Choroid plexus epithelial cell (primary cell): Measurements from ENCODE around the gene ZDHHC9.

Experiments used
- DNase-seq: peaks from one replicate; pipeline ENCODE4 v3.0.0-alpha.2; 2010; ENCODE audit warnings: low read depth
- H3K4me3 ChIP-seq: 2 replicates; pipeline ENCODE4 v1.5.1; 2011; ENCODE audit warnings: low read depth, mild to moderate bottlenecking, control low read depth, low read length, moderate library complexity
- CTCF ChIP-seq: conservative IDR thresholded peaks from 2 replicates; pipeline ENCODE4 v1.5.1; 2011; ENCODE audit warnings: low read depth, mild to moderate bottlenecking, control low read depth, inconsistent platforms, low read length, moderate library complexity

The ZDHHC9 gene

GRCh38 chrX:129791961-129792570, 51.6 kb downstream of the ZDHHC9 start:
- TF ChIP-seq CTCF, result no peak
- no peak for DNase-seq
- H3K4me3 ChIP-seq, result no peak overlapping the region

GRCh38 chrX:129791336-129791735, 52.4 kb downstream of the ZDHHC9 start:
- no peak for TF ChIP-seq CTCF
- DNase-seq, result no peak

DNA sequence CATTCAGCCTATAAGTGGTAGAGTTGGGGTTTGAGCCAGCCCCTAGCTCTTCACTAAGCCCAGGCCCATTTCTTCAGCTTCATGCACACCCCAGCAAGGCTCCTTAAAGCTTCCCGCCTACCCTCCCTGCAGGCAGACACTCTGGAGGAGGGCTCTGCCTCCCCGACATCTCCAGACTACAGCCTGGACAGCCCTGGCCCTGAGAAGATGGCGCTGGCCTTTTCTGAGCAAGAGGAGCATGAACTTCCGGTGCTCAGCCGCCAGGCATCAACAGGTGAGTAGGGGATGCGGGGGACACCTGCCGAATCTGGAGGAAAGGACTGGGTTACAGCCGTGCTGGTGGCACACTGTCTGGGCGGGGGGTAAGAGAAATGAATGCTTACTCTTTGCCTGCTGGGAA, 52.9 kb downstream of the ZDHHC9 start:
- H3K4me3 ChIP-seq, result no peak overlapping the region
- DNase-seq, result no peak
- TF ChIP-seq CTCF, result no peak

More at GRCh38 chrX:129791336-129791735, 52.4 kb downstream of the ZDHHC9 start:
- no peak overlapping the region for H3K4me3 ChIP-seq

DNA sequence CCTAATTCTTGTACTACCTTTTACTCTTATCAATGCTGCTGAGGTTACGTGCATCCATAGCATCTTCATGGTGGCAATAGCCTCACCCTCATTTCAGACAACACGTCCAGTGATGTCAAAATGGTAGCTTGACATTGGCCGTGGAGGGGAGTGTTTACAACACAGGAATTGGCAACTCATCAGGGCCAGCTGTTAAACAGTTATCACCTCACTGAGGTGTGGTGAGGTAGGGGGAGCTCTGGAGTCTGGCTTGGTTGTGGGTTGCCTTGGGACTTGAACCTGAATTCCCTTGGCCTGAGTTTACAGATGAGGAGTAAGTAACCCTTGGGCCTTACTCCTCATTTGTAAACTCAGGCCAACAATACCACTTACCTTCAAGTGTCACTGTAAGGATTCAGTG, 53.5 kb downstream of the ZDHHC9 start:
- H3K4me3 ChIP-seq, result no peak overlapping the region
- TF ChIP-seq CTCF, result no peak
- no peak for DNase-seq

DNA sequence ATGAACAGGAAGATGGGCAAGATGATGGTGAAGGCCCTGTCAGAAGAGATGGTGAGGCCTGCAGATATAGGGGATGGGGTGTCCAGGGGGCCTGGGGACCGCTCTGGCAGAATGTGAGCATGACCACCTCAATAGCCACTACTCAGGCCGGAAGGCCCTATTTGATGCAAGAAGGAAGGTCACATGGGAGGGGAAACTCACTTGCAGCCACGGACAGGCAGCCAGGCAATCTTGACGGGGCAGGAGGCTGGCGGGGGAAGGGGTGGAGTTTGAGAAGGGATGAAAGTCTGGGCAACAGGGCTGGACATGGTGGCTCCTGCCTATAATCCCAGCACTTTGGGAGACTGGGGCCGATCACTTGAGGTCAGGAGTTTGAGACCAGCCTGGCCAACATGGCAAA, 55.2 kb downstream of the ZDHHC9 start:
- no peak for TF ChIP-seq CTCF
- DNase-seq, result no peak

DNA sequence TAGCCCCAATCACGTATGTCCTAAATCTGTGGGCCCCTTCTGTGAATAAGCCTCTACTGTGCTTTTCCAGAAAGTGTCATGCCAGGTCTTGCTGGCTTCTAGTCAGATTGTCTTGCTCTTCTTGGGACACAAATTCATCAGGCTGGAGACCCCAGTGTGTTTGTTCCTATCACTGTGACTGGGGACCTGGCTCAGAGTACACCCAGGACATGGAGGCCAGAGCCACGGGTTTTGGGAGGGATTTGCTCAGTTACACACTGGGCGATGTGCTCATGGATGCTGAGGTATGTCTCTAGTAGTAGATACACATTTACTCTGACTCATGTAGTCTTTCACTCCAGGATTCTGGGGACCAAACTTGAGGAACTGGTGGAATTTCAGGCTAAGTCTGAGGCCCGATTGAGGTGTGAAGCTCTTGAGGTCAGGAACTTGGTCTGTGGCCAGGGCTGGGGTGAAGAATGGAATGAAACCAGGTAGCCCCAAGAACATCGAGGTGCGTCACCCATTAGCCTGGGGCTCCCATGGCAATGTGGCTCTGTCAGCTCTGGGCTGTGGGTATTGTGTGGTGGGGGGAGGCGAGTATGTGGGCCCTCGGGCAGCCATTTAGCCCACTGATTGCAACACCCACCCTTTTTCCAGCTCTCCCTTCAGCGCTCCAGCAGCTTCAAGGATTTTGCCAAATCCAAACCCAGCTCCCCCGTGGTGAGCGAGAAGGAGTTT, 56.2 kb downstream of the ZDHHC9 start:
- H3K4me3 ChIP-seq, result no peak overlapping the region
- no peak for TF ChIP-seq CTCF
- no peak for DNase-seq

More for the DNA sequence above, 55.2 kb downstream of the ZDHHC9 start:
- H3K4me3 ChIP-seq, result no peak overlapping the region

DNA sequence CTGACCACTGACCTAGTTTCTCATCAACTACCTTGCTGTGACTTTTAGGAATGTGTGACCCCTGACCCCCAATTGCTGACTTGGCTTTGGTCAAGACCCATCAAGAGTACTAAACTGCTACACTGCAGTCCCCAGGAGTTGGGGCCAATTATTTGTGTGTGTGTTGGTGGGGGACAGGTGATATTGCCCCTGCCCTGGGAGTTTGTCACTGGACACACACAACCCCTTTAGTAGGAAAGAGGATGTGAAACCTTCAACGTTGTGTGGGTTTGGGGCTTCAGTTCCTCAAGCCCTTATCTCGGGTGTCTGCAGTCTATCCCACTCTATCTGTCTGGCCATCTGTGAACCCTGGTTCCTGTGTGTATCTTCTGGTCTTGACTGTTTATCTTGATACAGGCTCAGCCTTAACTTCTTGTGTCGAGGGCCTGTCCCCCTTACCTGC, 57.5 kb downstream of the ZDHHC9 start:
- TF ChIP-seq CTCF, result no peak
- H3K4me3 ChIP-seq, result no peak overlapping the region
- DNase-seq, result no peak
